ENCODE results near the gene GPS2.
A peak's percentile ranks its signal among the peaks of the same experiment; 100 is the strongest.

The GPS2 gene

DNA sequence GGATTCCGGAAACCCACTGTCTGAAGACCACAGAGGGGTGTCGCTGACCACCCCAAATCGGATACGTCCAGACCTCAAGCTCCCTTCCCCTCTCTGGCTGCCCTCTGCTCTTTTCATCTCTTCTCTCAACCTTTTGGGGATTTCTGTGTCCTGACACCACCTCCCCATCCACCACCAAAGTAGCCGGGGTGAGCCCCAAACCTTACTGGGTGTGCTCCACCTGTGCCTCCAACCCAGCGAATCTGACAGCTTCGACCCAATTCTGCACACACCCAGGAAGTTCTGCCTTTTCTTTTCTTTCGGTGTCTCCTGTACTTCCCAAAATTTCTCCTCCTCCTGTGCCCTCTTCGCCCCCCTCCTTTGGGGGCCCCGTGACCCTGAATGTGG is 37.3 kb upstream of the GPS2 start:
- Histone ChIP-seq H3K4ac (ENCODE audit: low read depth, low read length) (no peak overlapping the region), H3K9ac (ENCODE audit: low read length) (peak overlapping the region; percentile 87), H3K23ac (ENCODE audit: low read length) (no peak overlapping the region), H3K4me3 (ENCODE audit: low read length) (peak overlapping the region; percentile 51), H4K5ac (ENCODE audit: low read length) (no peak overlapping the region), H3K36me3 (ENCODE audit: control insufficient read depth, insufficient read depth, low read length) (no peaks in the 10 kb centered on the region), H2BK120ac (ENCODE audit: low read depth, low read length) (no peak overlapping the region), H3K27ac (ENCODE audit: low read depth, low read length) (peak overlapping the region; percentile 97), H3K4me1 (ENCODE audit: control insufficient read depth, low read depth, low read length) (peaks cover 7% of the 10 kb centered on the region), H3K79me1 (ENCODE audit: low read length) (no peaks in the 10 kb centered on the region), H3K79me2 (ENCODE audit: control insufficient read depth, insufficient read depth, low read length) (no peaks in the 10 kb centered on the region), H2BK15ac (replicated peaks; ENCODE audit: low read depth) (no peak overlapping the region), H3K56ac (ENCODE audit: low read length) (peak overlapping the region; percentile 87), H3K18ac (ENCODE audit: low read length) (peak overlapping the region; percentile 78), H2AK5ac (ENCODE audit: low read length) (no peak overlapping the region), H3K27me3 (ENCODE audit: insufficient read depth, low read length, poor library complexity) (no peaks in the 10 kb centered on the region), H4K8ac (ENCODE audit: low read depth, low read length) (no peak overlapping the region), H3K4me2 (ENCODE audit: low read length) (peak overlapping the region; percentile 79), H2BK5ac (ENCODE audit: low read length) (no peak overlapping the region)
- no peak for DNase-seq
- WGBS (ENCODE audit: extremely low coverage, insufficient coverage, low lambda C conversion rate), result no CpG with 5 or more reads among the region's 10 CpGs

DNA sequence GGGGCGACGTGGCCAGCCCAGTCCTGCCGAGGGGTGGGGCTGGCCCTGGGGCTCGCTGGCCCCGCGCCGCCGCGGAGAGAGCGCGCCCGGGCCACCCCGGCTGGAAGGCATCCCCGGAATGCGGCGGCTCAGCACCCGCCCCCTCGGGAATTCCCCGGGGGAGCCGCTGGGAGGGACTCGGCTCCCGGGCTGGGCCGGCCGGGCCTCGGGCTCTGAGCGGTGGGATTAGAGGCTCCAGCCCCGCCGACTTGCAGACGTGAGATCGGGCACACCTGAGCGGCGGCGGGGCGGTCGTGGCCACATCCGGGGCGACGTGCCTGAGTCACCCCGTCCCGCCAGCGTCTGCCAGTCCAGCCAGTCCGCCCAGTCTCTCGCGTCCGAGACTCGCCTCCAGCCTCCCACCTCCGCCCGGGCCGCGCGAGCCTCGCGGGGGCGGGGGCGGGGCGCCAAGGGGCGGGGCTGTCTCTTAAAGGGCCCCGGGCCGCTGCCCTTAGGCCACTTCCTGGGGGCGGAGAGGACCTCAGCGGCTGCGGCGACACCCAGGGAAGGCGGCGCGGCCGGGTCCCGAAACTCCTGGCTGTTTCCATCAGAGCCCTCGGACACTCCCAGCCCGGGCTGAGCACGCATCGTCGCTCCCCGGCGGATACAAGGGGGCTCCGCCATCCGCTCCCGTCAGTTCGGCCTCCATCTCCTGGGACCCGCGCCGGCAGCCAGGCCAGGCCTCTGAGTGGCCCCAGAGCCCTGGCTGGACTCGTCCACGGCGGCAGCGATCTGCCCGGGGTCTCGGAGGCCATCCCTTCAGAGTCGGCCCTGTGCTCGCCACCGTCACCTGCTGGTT is 36.7 kb upstream of the GPS2 start, which contains the start of gene KCTD11:
TSS of gene KCTD11 (plus strand) at position 498 of the 838 bp plus-strand sequence.
- Histone ChIP-seq H3K79me1 (ENCODE audit: low read length) (no peaks in the 10 kb centered on the region), H3K4me3 (ENCODE audit: low read length) (peak within 1 kb of the TSS; percentile 69), H3K4me2 (ENCODE audit: low read length) (peak within 1 kb of the TSS; percentile 79), H2BK120ac (ENCODE audit: low read depth, low read length) (no peak within 1 kb of the TSS), H4K8ac (ENCODE audit: low read depth, low read length) (peak within 1 kb of the TSS; percentile 58), H4K5ac (ENCODE audit: low read length) (no peak within 1 kb of the TSS), H2BK15ac (replicated peaks; ENCODE audit: low read depth) (no peak within 1 kb of the TSS), H3K27me3 (ENCODE audit: insufficient read depth, low read length, poor library complexity) (no peaks in the 10 kb centered on the region), H3K56ac (ENCODE audit: low read length) (peak within 1 kb of the TSS; percentile 96), H3K23ac (ENCODE audit: low read length) (peak within 1 kb of the TSS; percentile 98), H2BK5ac (ENCODE audit: low read length) (peak within 1 kb of the TSS; percentile 87), H3K79me2 (ENCODE audit: control insufficient read depth, insufficient read depth, low read length) (no peaks in the 10 kb centered on the region), H3K9ac (ENCODE audit: low read length) (peak within 1 kb of the TSS; percentile 94), H3K27ac (ENCODE audit: low read depth, low read length) (peak within 1 kb of the TSS; percentile 97), H2AK5ac (ENCODE audit: low read length) (peak within 1 kb of the TSS; percentile 45), H3K36me3 (ENCODE audit: control insufficient read depth, insufficient read depth, low read length) (no peaks in the 10 kb centered on the region), H3K4me1 (ENCODE audit: control insufficient read depth, low read depth, low read length) (peaks cover 7% of the 10 kb centered on the region), H3K18ac (ENCODE audit: low read length) (peak within 1 kb of the TSS; percentile 78), H3K4ac (ENCODE audit: low read depth, low read length) (peak within 1 kb of the TSS; percentile 23)
- WGBS (ENCODE audit: extremely low coverage, insufficient coverage, low lambda C conversion rate), result no CpG with 5 or more reads among the region's 91 CpGs
- DNase-seq, result peak; percentile 94

DNA sequence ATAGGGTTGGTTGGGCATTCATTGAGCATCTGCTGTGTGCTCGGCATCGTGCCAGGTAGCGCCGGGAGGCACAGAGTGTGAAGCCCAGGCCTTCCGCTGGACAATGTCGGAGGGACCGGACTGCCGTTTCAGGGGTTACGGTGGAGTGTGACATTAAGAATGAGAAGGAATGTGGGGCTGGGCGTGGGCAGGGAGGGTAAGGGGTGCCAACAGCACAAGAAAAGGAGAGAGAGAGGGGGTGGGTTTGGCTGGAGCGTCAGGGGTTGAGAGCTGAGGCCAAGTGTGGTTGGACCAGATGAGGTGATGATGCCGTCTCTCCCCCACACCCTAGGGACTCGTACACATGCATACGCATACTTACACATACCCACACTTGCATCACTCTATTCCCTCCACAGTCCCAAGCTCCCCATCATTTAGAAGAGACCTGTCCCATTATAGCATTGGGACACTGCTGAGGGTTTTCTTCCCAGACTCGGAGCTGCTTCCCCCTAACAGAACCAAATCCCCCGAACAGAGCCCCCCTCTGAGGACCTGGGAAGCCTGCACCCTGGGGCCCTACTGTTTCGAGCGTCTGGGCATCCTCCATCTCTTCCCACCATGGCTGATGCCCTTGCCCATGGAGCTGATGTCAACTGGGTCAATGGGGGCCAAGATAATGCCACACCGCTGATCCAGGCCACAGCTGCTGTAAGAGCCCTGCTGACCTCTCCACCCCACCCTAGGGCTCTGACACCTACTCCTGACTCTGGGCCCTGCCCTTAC is 33.5 kb upstream of the GPS2 start:
- no peak overlapping the region for H3K27ac ChIP-seq (ENCODE audit: low read depth, low read length)
- H3K23ac ChIP-seq (ENCODE audit: low read length), result no peak overlapping the region
- H2BK120ac ChIP-seq (ENCODE audit: low read depth, low read length), result no peak overlapping the region
- H3K4me3 ChIP-seq (ENCODE audit: low read length), result no peak overlapping the region
- no peak overlapping the region for H4K5ac ChIP-seq (ENCODE audit: low read length)
- H3K79me2 ChIP-seq (ENCODE audit: control insufficient read depth, insufficient read depth, low read length), result no peaks in the 10 kb centered on the region
- H2AK5ac ChIP-seq (ENCODE audit: low read length), result no peak overlapping the region
- no peaks in the 10 kb centered on the region for H3K36me3 ChIP-seq (ENCODE audit: control insufficient read depth, insufficient read depth, low read length)
- H3K79me1 ChIP-seq (ENCODE audit: low read length), result no peaks in the 10 kb centered on the region
- no peak overlapping the region for H3K4ac ChIP-seq (ENCODE audit: low read depth, low read length)
- no peak overlapping the region for H2BK5ac ChIP-seq (ENCODE audit: low read length)
- H3K56ac ChIP-seq (ENCODE audit: low read length), result no peak overlapping the region
- H3K4me1 ChIP-seq (ENCODE audit: control insufficient read depth, low read depth, low read length), result peaks cover 7% of the 10 kb centered on the region
- H3K4me2 ChIP-seq (ENCODE audit: low read length), result no peak overlapping the region
- no peaks in the 10 kb centered on the region for H3K27me3 ChIP-seq (ENCODE audit: insufficient read depth, low read length, poor library complexity)
- H3K18ac ChIP-seq (ENCODE audit: low read length), result no peak overlapping the region
- no peak overlapping the region for H4K8ac ChIP-seq (ENCODE audit: low read depth, low read length)
- WGBS (ENCODE audit: extremely low coverage, insufficient coverage, low lambda C conversion rate), result no CpG with 5 or more reads among the region's 19 CpGs
- H2BK15ac ChIP-seq (replicated peaks; ENCODE audit: low read depth), result no peak overlapping the region
- H3K9ac ChIP-seq (ENCODE audit: low read length), result peak overlapping the region; percentile 6
- DNase-seq, result no peak

DNA sequence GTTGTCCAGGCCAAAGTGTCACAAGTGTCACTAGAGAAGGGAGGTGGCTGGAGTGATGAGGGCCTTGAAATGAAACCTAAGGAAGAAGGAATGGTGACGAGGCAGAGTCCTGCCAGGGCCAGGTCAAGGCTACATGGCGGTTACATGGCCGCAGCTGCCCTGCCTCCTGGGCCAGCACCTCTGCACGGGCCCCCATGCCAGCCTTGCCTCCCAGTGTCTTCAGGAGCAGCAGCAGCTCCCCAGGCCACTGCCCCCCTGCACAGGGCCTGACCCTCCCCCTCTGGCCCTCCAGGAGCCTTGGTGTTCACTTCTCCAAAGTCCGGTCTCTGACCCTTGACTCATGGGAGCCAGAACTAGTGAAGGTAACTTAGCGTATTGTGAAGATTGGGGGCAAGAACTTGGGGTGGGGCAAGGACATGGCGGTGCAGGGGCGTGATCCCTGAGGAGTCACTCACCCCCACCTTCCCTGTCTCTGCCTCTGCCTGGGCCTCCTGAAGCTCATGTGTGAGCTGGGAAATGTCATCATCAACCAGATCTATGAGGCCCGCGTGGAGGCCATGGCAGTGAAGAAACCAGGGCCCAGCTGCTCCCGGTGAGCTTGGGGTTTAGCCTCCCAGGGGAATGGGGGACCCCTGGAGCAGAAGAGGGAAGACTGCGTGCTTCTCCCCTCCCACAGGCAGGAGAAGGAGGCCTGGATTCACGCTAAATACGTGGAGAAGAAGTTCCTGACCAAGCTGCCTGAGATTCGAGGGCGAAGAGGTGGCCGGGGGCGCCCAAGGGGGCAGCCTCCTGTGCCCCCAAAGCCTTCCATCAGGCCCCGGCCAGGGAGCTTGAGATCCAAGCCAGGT is 32.7 kb upstream of the GPS2 start:
- no peaks in the 10 kb centered on the region for H3K36me3 ChIP-seq (ENCODE audit: control insufficient read depth, insufficient read depth, low read length)
- no peaks in the 10 kb centered on the region for H3K79me2 ChIP-seq (ENCODE audit: control insufficient read depth, insufficient read depth, low read length)
- no peak overlapping the region for H3K4me3 ChIP-seq (ENCODE audit: low read length)
- no CpG with 5 or more reads among the region's 19 CpGs for WGBS (ENCODE audit: extremely low coverage, insufficient coverage, low lambda C conversion rate)
- no peak overlapping the region for H3K56ac ChIP-seq (ENCODE audit: low read length)
- no peak overlapping the region for H3K4me2 ChIP-seq (ENCODE audit: low read length)
- H3K4me1 ChIP-seq (ENCODE audit: control insufficient read depth, low read depth, low read length), result peaks cover 7% of the 10 kb centered on the region
- H2BK15ac ChIP-seq (replicated peaks; ENCODE audit: low read depth), result no peak overlapping the region
- H2AK5ac ChIP-seq (ENCODE audit: low read length), result no peak overlapping the region
- H3K27me3 ChIP-seq (ENCODE audit: insufficient read depth, low read length, poor library complexity), result no peaks in the 10 kb centered on the region
- no peak overlapping the region for H3K9ac ChIP-seq (ENCODE audit: low read length)
- DNase-seq, result no peak
- H4K5ac ChIP-seq (ENCODE audit: low read length), result no peak overlapping the region
- H2BK5ac ChIP-seq (ENCODE audit: low read length), result no peak overlapping the region
- H2BK120ac ChIP-seq (ENCODE audit: low read depth, low read length), result no peak overlapping the region
- no peak overlapping the region for H3K23ac ChIP-seq (ENCODE audit: low read length)
- no peaks in the 10 kb centered on the region for H3K79me1 ChIP-seq (ENCODE audit: low read length)
- H3K27ac ChIP-seq (ENCODE audit: low read depth, low read length), result no peak overlapping the region
- H4K8ac ChIP-seq (ENCODE audit: low read depth, low read length), result no peak overlapping the region
- no peak overlapping the region for H3K4ac ChIP-seq (ENCODE audit: low read depth, low read length)
- H3K18ac ChIP-seq (ENCODE audit: low read length), result no peak overlapping the region

DNA sequence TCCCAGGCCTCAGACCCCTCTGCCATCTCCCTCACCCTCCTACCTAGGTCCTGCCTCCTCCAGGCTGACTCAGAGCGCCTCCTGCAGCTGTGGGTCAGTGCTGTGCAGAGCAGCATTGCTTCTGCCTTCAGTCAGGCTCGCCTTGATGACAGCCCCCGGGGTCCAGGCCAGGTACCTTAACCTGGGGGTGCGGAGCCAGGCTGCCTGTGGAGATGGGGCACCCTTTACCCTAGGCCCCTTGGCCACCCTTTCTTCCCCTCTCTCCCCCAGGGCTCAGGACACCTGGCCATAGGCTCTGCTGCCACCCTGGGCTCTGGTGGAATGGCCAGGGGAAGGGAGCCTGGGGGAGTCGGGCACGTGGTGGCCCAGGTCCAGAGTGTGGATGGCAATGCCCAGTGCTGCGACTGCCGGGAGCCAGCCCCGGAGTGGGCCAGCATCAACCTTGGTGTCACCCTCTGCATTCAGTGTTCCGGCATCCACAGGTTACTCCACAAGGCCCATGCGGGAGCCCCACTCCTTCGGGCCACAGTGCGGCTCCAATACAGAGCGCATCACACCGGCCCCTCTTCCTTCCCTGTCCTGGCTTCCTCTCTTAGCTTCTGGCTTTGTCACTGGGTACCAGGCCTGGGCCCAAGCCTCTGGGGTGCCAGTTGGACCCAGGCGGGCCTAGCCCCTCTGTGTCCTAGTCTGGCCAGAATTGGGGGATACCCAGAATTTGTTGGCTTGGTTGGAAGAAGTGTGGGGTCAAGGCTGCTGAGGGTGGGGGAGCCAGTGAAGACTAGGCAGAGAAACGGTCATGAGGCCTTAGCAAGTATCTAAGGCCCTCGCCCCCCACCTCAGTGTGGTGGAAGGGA is 31.8 kb upstream of the GPS2 start:
- Histone ChIP-seq H2BK15ac (replicated peaks; ENCODE audit: low read depth) (no peak overlapping the region), H3K27me3 (ENCODE audit: insufficient read depth, low read length, poor library complexity) (no peaks in the 10 kb centered on the region), H2BK120ac (ENCODE audit: low read depth, low read length) (no peak overlapping the region), H3K36me3 (ENCODE audit: control insufficient read depth, insufficient read depth, low read length) (no peaks in the 10 kb centered on the region), H3K27ac (ENCODE audit: low read depth, low read length) (no peak overlapping the region), H2BK5ac (ENCODE audit: low read length) (no peak overlapping the region), H3K4me2 (ENCODE audit: low read length) (no peak overlapping the region), H3K4me3 (ENCODE audit: low read length) (no peak overlapping the region), H3K56ac (ENCODE audit: low read length) (no peak overlapping the region), H4K5ac (ENCODE audit: low read length) (no peak overlapping the region), H3K4ac (ENCODE audit: low read depth, low read length) (no peak overlapping the region), H3K18ac (ENCODE audit: low read length) (no peak overlapping the region), H2AK5ac (ENCODE audit: low read length) (no peak overlapping the region), H3K23ac (ENCODE audit: low read length) (no peak overlapping the region), H3K79me1 (ENCODE audit: low read length) (no peaks in the 10 kb centered on the region), H4K8ac (ENCODE audit: low read depth, low read length) (no peak overlapping the region), H3K4me1 (ENCODE audit: control insufficient read depth, low read depth, low read length) (peaks cover 7% of the 10 kb centered on the region), H3K79me2 (ENCODE audit: control insufficient read depth, insufficient read depth, low read length) (no peaks in the 10 kb centered on the region), H3K9ac (ENCODE audit: low read length) (no peak overlapping the region)
- DNase-seq, result no peak
- WGBS (ENCODE audit: extremely low coverage, insufficient coverage, low lambda C conversion rate), result no CpG with 5 or more reads among the region's 18 CpGs
